GM23248 (cell line): ENCODE measurements around the gene SEC14L1. TPM values are rescaled to one million over a fixed set of nuclear protein-coding genes. Genes with fewer than 3 reads are reported as not detected.

Source experiments
- DNase-seq: peaks from one replicate; pipeline ENCODE4 v3.0.0-alpha.2; 2015
- H2AFZ ChIP-seq: fragments of 200-600 bp; sonication (generic); 2 replicates; pipeline ENCODE4 v1.6.1; 2016; ENCODE audit warnings: antibody characterized with exemption
- H3F3A ChIP-seq: fragments of 200-600 bp; sonication (generic); 2 replicates; pipeline ENCODE4 v1.6.1; 2016; ENCODE audit warnings: mild to moderate bottlenecking, antibody characterized with exemption, mixed run types; ENCODE audit not compliant: insufficient read depth
- H3K27ac ChIP-seq: fragments of 200-600 bp; sonication (generic); 2 replicates; pipeline ENCODE4 v1.5.1; 2016; ENCODE audit warnings: mild to moderate bottlenecking
- H3K27me3 ChIP-seq: fragments of 200-600 bp; sonication (generic); replicated peaks from 2 replicates; pipeline ENCODE4 v1.6.1; 2016; ENCODE audit warnings: mild to moderate bottlenecking; ENCODE audit not compliant: insufficient read depth
- H3K36me3 ChIP-seq: fragments of 200-600 bp; sonication (generic); 2 replicates; pipeline ENCODE4 v1.6.1; 2016; ENCODE audit warnings: low read depth, mild to moderate bottlenecking
- H3K4me1 ChIP-seq: fragments of 200-600 bp; sonication (generic); 2 replicates; pipeline ENCODE4 v1.6.1; 2016; ENCODE audit warnings: mild to moderate bottlenecking; ENCODE audit not compliant: insufficient read depth
- H3K4me2 ChIP-seq: fragments of 200-600 bp; sonication (generic); one replicate; pipeline ENCODE4 v1.6.1; 2016; ENCODE audit warnings: mild to moderate bottlenecking; ENCODE audit not compliant: unreplicated experiment
- H3K4me3 ChIP-seq: fragments of 200-600 bp; sonication (generic); 2 replicates; pipeline ENCODE4 v1.5.1; 2016; ENCODE audit warnings: mild to moderate bottlenecking
- H3K79me2 ChIP-seq: fragments of 200-600 bp; sonication (generic); 2 replicates; pipeline ENCODE4 v1.6.1; 2016; ENCODE audit warnings: mild to moderate bottlenecking; ENCODE audit not compliant: insufficient read depth
- H3K9ac ChIP-seq: fragments of 200-600 bp; sonication (generic); 2 replicates; pipeline ENCODE4 v1.6.1; 2016; ENCODE audit warnings: mild to moderate bottlenecking
- H3K9me2 ChIP-seq: fragments of 200-600 bp; sonication (generic); 2 replicates; pipeline ENCODE4 v1.6.1; 2016; ENCODE audit warnings: mixed run types, mild to moderate bottlenecking, moderate library complexity; ENCODE audit not compliant: insufficient read depth
- H3K9me3 ChIP-seq: fragments of 200-600 bp; sonication (generic); one replicate; pipeline ENCODE4 v1.6.1; 2017; ENCODE audit warnings: low read depth
- H4K20me1 ChIP-seq: fragments of 200-600 bp; sonication (generic); 2 replicates; pipeline ENCODE4 v1.6.0; 2016; ENCODE audit not compliant: insufficient read depth
- EZH2 ChIP-seq: fragments of 200-600 bp; sonication (generic); IDR thresholded peaks from 2 replicates; pipeline ENCODE4 v1.6.1; 2018; ENCODE audit warnings: antibody characterized with exemption, mild to moderate bottlenecking; ENCODE audit not compliant: insufficient read depth, poor library complexity, severe bottlenecking
- EZH2phosphoT487 ChIP-seq: fragments of 200-600 bp; sonication (generic); IDR thresholded peaks from 2 replicates; pipeline ENCODE4 v1.6.1; 2018; ENCODE audit warnings: antibody characterized with exemption, moderate library complexity, mild to moderate bottlenecking, low read depth; ENCODE audit not compliant: insufficient read depth
- WGBS, 2 experiments: methylation state at CpG; one replicate each; pipeline ENCODE4 v1.1.6; 2015 to 2017; ENCODE audit warnings: low lambda C conversion rate in 2 of 2, low coverage in 1 of 2; ENCODE audit errors: missing lambda C conversion rate in 2 of 2; 5-methylcytosine and 5-hydroxymethylcytosine counted together
- in situ Hi-C: fragments of 300-500 bp; cut with MboI; formaldehyde crosslinking; loops from 2 replicates; pipeline ENCODE4 v1.15.0; 2020
- polyA plus RNA-seq: library from polyadenylated mRNA; unstranded; fragments of >200 nt; fragmentation: Nextera tagmentation; extraction: Ambion mirVana; gene quantifications from 2 replicates; pipeline ENCODE4 v1.2.1, GENCODE V29; 2016
- total RNA-seq: library from RNA; depleted of rRNA; stranded (reverse); fragments of >200 nt; shearing (Covaris generic); gene quantifications from 2 replicates; pipeline ENCODE4 v1.2.3, GENCODE V29; 2014

The SEC14L1 gene
- total and polyA plus RNA-seq, 2 experiments from 2014 or later = 24.4 to 26.8 TPM

- H3K9ac ChIP-seq = no peak overlapping the region; the same call in 1 of the 2 replicates
- H3K4me1 ChIP-seq = peaks cover 15% of the 10 kb centered on the region
- no peaks in the 10 kb centered on the region for H3K79me2 ChIP-seq
- no peaks in the 10 kb centered on the region for H4K20me1 ChIP-seq
- in situ Hi-C loops = no loop called here
- no peak overlapping the region for H2AFZ ChIP-seq
- H3F3A ChIP-seq = 0 out of 2 replicates have a peak, but pooled peaks cover 18% of the 10 kb centered on the region
- H3K4me2 ChIP-seq = no peak overlapping the region
- H3K9me2 ChIP-seq = no peaks in the 10 kb centered on the region
- no peaks in the 10 kb centered on the region for H3K9me3 ChIP-seq
- no peaks in the 10 kb centered on the region for H3K27me3 ChIP-seq
- H3K4me3 ChIP-seq = no peak overlapping the region
- peaks cover 35% of the 10 kb centered on the region; the same call in 1 of the 2 replicates for H3K36me3 ChIP-seq
- peak; percentile 82 for DNase-seq
- 24 to 37% methylated on average over 16 of the region's 16 CpGs for WGBS, 2 experiments
- peak overlapping the region; percentile 3 for H3K27ac ChIP-seq
- no peak for TF ChIP-seq EZH2phosphoT487
- no peak for TF ChIP-seq EZH2
These were observed 67.5 kb downstream of the SEC14L1 start for GRCh38 chr17:77208217-77208808.

- Histone ChIP-seq H3K4me1 (peaks cover 15% of the 10 kb centered on the region), H3K9me2 (no peaks in the 10 kb centered on the region), H4K20me1 (no peaks in the 10 kb centered on the region), H3K27me3 (no peaks in the 10 kb centered on the region), H3K9ac (no peak overlapping the region), H3F3A (0 out of 2 replicates have a peak, but pooled peaks cover 18% of the 10 kb centered on the region), H3K9me3 (no peaks in the 10 kb centered on the region), H3K79me2 (no peaks in the 10 kb centered on the region), H3K27ac (peak overlapping the region; percentile 3), H3K36me3 (peaks cover 35% of the 10 kb centered on the region; the same call in 1 of the 2 replicates), H3K4me2 (no peak overlapping the region), H3K4me3 (no peak overlapping the region), H2AFZ (no peak overlapping the region)
- in situ Hi-C loops = no loop called here
- TF ChIP-seq EZH2phosphoT487 (no peak), EZH2 (no peak)
- 59 to 64% methylated on average over 3 of the region's 3 CpGs for WGBS, 2 experiments
- DNase-seq = peak; percentile 32
These were observed 68.1 kb downstream of the SEC14L1 start for GRCh38 chr17:77208856-77209255.

DNA sequence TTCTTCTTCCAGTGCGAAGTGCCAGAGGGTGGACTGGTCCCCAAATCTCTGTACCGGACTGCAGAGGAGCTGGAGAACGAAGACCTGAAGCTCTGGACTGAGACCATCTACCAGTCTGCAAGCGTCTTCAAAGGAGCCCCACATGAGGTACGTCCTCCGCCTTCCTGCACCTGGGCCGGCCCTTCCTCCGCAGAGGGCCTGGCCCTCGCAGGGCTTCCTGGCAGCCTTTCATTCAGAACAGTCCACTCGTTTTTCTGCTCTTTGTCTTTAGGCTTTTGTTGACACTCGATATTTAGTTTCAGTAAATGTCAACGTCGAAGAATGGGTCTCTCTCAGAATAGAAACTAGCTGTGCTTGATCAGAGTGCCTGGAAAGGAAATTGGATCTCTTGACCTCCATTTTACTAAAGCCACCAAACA lies 68.6 kb downstream of the SEC14L1 start:
- in situ Hi-C loops = no loop called here
- Histone ChIP-seq H3K4me2 (no peak overlapping the region), H3K36me3 (peaks cover 39% of the 10 kb centered on the region; the same call in 1 of the 2 replicates), H3K27me3 (no peaks in the 10 kb centered on the region), H3K79me2 (no peaks in the 10 kb centered on the region), H3K9me2 (no peaks in the 10 kb centered on the region), H3K4me1 (peaks cover 15% of the 10 kb centered on the region), H2AFZ (no peak overlapping the region), H3K9me3 (no peaks in the 10 kb centered on the region), H3K27ac (no peak overlapping the region), H4K20me1 (no peaks in the 10 kb centered on the region), H3K9ac (no peak overlapping the region), H3K4me3 (no peak overlapping the region), H3F3A (0 out of 2 replicates have a peak, but pooled peaks cover 18% of the 10 kb centered on the region)
- no peak for TF ChIP-seq EZH2
- no peak for TF ChIP-seq EZH2phosphoT487
- 95 to 96% methylated on average over 13 of the region's 13 CpGs for WGBS, 2 experiments
- DNase-seq = no peak

DNA sequence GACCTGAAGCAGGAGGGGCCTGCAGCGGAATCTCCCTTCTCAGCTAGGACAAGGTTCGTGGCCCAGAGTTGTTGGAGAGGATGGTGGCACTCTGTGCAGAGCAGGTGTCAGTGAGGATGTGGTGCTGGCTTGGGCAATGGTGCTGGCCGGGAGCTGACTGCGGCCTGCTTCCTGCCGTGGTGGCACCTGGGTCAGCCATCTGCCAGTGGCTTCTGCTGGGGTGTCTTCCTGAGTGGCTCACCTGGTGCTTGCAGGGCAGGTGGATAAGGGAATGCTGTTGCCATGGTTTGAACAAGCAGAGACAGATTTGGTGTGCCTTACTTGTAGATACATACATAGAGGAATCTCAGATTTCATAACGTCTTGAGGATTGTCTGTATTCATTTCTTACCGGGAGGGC lies 69.6 kb downstream of the SEC14L1 start:
- Histone ChIP-seq H3K27ac (no peak overlapping the region), H3K4me2 (no peak overlapping the region), H3K27me3 (no peaks in the 10 kb centered on the region), H2AFZ (no peak overlapping the region), H3K4me3 (no peak overlapping the region), H3K36me3 (peaks cover 32% of the 10 kb centered on the region; the same call in 1 of the 2 replicates), H4K20me1 (no peaks in the 10 kb centered on the region), H3F3A (0 out of 2 replicates have a peak, but pooled peaks cover 18% of the 10 kb centered on the region), H3K9me3 (no peaks in the 10 kb centered on the region), H3K9ac (no peak overlapping the region), H3K9me2 (no peaks in the 10 kb centered on the region), H3K4me1 (peaks cover 15% of the 10 kb centered on the region), H3K79me2 (no peaks in the 10 kb centered on the region)
- no peak for DNase-seq
- 76 to 78% methylated on average over 7 of the region's 7 CpGs for WGBS, 2 experiments
- in situ Hi-C loops = no loop called here
- no peak for TF ChIP-seq EZH2
- TF ChIP-seq EZH2phosphoT487 = no peak
